GM23338 (cell line): Measurements from ENCODE around the gene ATF6. TPM values are rescaled to one million over a fixed set of nuclear protein-coding genes. Genes with fewer than 3 reads are reported as not detected.

Source experiments
- ATAC-seq: fragments of 200-7000 bp; cut with Tn5 transposase; 3 replicates; pipeline ENCODE4 v1.9.1; 2020
- DNase-seq: peaks from one replicate; pipeline ENCODE4 v3.0.0-alpha.2; 2015; ENCODE audit warnings: low spot score
- H2AFZ ChIP-seq: fragments of 200-600 bp; sonication (generic); 2 replicates; pipeline ENCODE4 v1.8.0; 2016; ENCODE audit warnings: antibody characterized with exemption, mild to moderate bottlenecking, moderate library complexity
- H3F3A ChIP-seq: fragments of 200-600 bp; sonication (generic); replicated peaks from 2 replicates; pipeline ENCODE4 v1.8.0; 2017; ENCODE audit warnings: antibody characterized with exemption, mixed run types, low read depth
- H3K27ac ChIP-seq: fragments of 200-600 bp; sonication (generic); 2 replicates; pipeline ENCODE4 v1.6.1; 2016; ENCODE audit warnings: low read depth
- H3K27me3 ChIP-seq: fragments of 200-600 bp; sonication (generic); 2 replicates; pipeline ENCODE4 v1.8.0; 2016; ENCODE audit warnings: mild to moderate bottlenecking, mixed run types, moderate library complexity; ENCODE audit not compliant: insufficient read depth
- H3K36me3 ChIP-seq: fragments of 200-600 bp; sonication (generic); 2 replicates; pipeline ENCODE4 v1.8.0; 2016; ENCODE audit warnings: mild to moderate bottlenecking; ENCODE audit not compliant: insufficient read depth
- H3K4me1 ChIP-seq: fragments of 200-600 bp; sonication (generic); 2 replicates; pipeline ENCODE4 v1.8.0; 2016; ENCODE audit warnings: mild to moderate bottlenecking, moderate library complexity; ENCODE audit not compliant: insufficient read depth
- H3K4me2 ChIP-seq: fragments of 200-600 bp; sonication (generic); 2 replicates; pipeline ENCODE4 v1.7.1; 2017; ENCODE audit warnings: mixed run types
- H3K4me3 ChIP-seq: fragments of 200-600 bp; sonication (generic); 2 replicates; pipeline ENCODE4 v1.6.1; 2016; ENCODE audit warnings: mixed run types
- H3K79me2 ChIP-seq: fragments of 200-600 bp; sonication (generic); replicated peaks from 2 replicates; pipeline ENCODE4 v1.8.0; 2017; ENCODE audit warnings: mild to moderate bottlenecking; ENCODE audit not compliant: insufficient read depth
- H3K9me2 ChIP-seq: fragments of 200-600 bp; sonication (generic); 2 replicates; pipeline ENCODE4 v1.8.0; 2017; ENCODE audit not compliant: insufficient read depth
- H4K20me1 ChIP-seq: fragments of 200-600 bp; sonication (generic); replicated peaks from 2 replicates; pipeline ENCODE4 v1.8.0; 2017; ENCODE audit warnings: mild to moderate bottlenecking; ENCODE audit not compliant: insufficient read depth
- H3K27ac Mint-ChIP-seq: 2 replicates; pipeline ENCODE4 v1.8.0; 2020; ENCODE audit warnings: inconsistent platforms, mild to moderate bottlenecking, moderate library complexity, mixed read lengths
- H3K27me3 Mint-ChIP-seq: 3 replicates; pipeline ENCODE4 v1.8.0; 2022; ENCODE audit warnings: low read depth, mild to moderate bottlenecking, moderate library complexity, mixed read lengths, inconsistent platforms; ENCODE audit not compliant: insufficient read depth, poor library complexity
- H3K36me3 Mint-ChIP-seq: 3 replicates; pipeline ENCODE4 v1.8.0; 2021; ENCODE audit warnings: low read depth, mild to moderate bottlenecking, inconsistent platforms, moderate library complexity, mixed read lengths
- H3K4me1 Mint-ChIP-seq: 3 replicates; pipeline ENCODE4 v1.8.0; 2020; ENCODE audit warnings: mild to moderate bottlenecking, inconsistent platforms, mixed read lengths
- H3K4me3 Mint-ChIP-seq: 3 replicates; pipeline ENCODE4 v1.8.0; 2021; ENCODE audit warnings: moderate library complexity, mild to moderate bottlenecking, inconsistent platforms, mixed read lengths
- H3K9me3 Mint-ChIP-seq: 3 replicates; pipeline ENCODE4 v1.8.0; 2020; ENCODE audit warnings: moderate library complexity, mild to moderate bottlenecking, inconsistent platforms, mixed read lengths
- EZH2 ChIP-seq: fragments of 200-600 bp; sonication (generic); IDR thresholded peaks from one replicate; pipeline ENCODE4 v1.8.0; 2017; ENCODE audit warnings: antibody characterized with exemption, mild to moderate bottlenecking, low read depth; ENCODE audit not compliant: unreplicated experiment
- EZH2phosphoT487 ChIP-seq: fragments of 200-600 bp; sonication (generic); IDR thresholded peaks from one replicate; pipeline ENCODE4 v1.8.1; 2018; ENCODE audit warnings: antibody characterized with exemption; ENCODE audit not compliant: unreplicated experiment
- JUNB ChIP-seq: IDR thresholded peaks from one replicate; pipeline ENCODE4 v1.6.1; 2016; ENCODE audit warnings: antibody characterized with exemption; ENCODE audit not compliant: unreplicated experiment
- NANOG ChIP-seq: IDR thresholded peaks from 2 replicates; pipeline ENCODE4 v1.6.1; 2016; ENCODE audit warnings: antibody characterized with exemption, borderline replicate concordance
- POLR2AphosphoS5 ChIP-seq: IDR thresholded peaks from 2 replicates; pipeline ENCODE4 v1.6.1; 2016; ENCODE audit warnings: antibody characterized with exemption, low read depth
- STAT1 ChIP-seq: IDR thresholded peaks from one replicate; pipeline ENCODE4 v1.6.1; 2016; ENCODE audit warnings: antibody characterized with exemption; ENCODE audit not compliant: unreplicated experiment
- ZNF114 ChIP-seq: fragments of 250-450 bp; sonication (Bioruptor Pico); IDR thresholded peaks from 2 replicates; pipeline ENCODE4 v1.5.0; 2020; ENCODE audit warnings: mild to moderate bottlenecking, moderate library complexity
- ZNF331 ChIP-seq: fragments of 250-450 bp; sonication (Bioruptor Pico); IDR thresholded peaks from 2 replicates; pipeline ENCODE4 v1.5.0; 2020; ENCODE audit warnings: low read depth, mild to moderate bottlenecking, moderate library complexity
- ZNF462 ChIP-seq: fragments of 250-450 bp; sonication (Bioruptor Pico); IDR thresholded peaks from 2 replicates; pipeline ENCODE4 v1.5.0; 2020; ENCODE audit warnings: mild to moderate bottlenecking, moderate library complexity
- polyA plus RNA-seq: library from polyadenylated mRNA; unstranded; fragments of >200 nt; fragmentation: Nextera tagmentation; extraction: Ambion mirVana; gene quantifications from 2 replicates; pipeline ENCODE4 v1.2.1, GENCODE V29; 2016
- total RNA-seq: library from RNA; depleted of rRNA; stranded (reverse); fragments of >200 nt; shearing (Covaris generic); gene quantifications from 2 replicates; pipeline ENCODE4 v1.2.3, GENCODE V29; 2014
- TF ChIP-seq, protein P1 (sequence below): IDR thresholded peaks from one replicate; pipeline ENCODE4 v1.6.1; 2018; ENCODE audit warnings: antibody characterized with exemption; ENCODE audit not compliant: unreplicated experiment

Gene ATF6
- total and polyA plus RNA-seq, 2 experiments from 2014 or later, result 5.0 to 13.5 TPM

- H3K4me2 ChIP-seq, result no peak overlapping the region
- no peak for TF ChIP-seq POLR2AphosphoS5
- no peak for TF ChIP-seq STAT1
- TF ChIP-seq EZH2, result no peak
- no peak for TF ChIP-seq ZNF114 (CRISPR knock-in tag)
- TF ChIP-seq JUNB, result no peak
- no peak for TF ChIP-seq ZNF331 (CRISPR knock-in tag)
- TF ChIP-seq, protein P1, sequence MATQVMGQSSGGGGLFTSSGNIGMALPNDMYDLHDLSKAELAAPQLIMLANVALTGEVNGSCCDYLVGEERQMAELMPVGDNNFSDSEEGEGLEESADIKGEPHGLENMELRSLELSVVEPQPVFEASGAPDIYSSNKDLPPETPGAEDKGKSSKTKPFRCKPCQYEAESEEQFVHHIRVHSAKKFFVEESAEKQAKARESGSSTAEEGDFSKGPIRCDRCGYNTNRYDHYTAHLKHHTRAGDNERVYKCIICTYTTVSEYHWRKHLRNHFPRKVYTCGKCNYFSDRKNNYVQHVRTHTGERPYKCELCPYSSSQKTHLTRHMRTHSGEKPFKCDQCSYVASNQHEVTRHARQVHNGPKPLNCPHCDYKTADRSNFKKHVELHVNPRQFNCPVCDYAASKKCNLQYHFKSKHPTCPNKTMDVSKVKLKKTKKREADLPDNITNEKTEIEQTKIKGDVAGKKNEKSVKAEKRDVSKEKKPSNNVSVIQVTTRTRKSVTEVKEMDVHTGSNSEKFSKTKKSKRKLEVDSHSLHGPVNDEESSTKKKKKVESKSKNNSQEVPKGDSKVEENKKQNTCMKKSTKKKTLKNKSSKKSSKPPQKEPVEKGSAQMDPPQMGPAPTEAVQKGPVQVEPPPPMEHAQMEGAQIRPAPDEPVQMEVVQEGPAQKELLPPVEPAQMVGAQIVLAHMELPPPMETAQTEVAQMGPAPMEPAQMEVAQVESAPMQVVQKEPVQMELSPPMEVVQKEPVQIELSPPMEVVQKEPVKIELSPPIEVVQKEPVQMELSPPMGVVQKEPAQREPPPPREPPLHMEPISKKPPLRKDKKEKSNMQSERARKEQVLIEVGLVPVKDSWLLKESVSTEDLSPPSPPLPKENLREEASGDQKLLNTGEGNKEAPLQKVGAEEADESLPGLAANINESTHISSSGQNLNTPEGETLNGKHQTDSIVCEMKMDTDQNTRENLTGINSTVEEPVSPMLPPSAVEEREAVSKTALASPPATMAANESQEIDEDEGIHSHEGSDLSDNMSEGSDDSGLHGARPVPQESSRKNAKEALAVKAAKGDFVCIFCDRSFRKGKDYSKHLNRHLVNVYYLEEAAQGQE, result no peak
- no peak for TF ChIP-seq EZH2phosphoT487
- no peak for TF ChIP-seq ZNF462
- no peak for TF ChIP-seq NANOG
- no peaks in the 10 kb centered on the region for H3K9me2 ChIP-seq
- no peak overlapping the region for H2AFZ ChIP-seq
- H3K79me2 ChIP-seq, result no peaks in the 10 kb centered on the region
- ATAC-seq (no peak), DNase-seq (no peak)
- Mint-ChIP-seq H3K4me3 (no peak overlapping the region), H3K9me3 (no peaks in the 10 kb centered on the region), H3K27me3 (no peaks in the 10 kb centered on the region), H3K27ac (no peak overlapping the region), H3K36me3 (peaks cover 3% of the 10 kb centered on the region; the same call in 2 of the 3 replicates), H3K4me1 (no peaks in the 10 kb centered on the region)
- H4K20me1 ChIP-seq, result no peaks in the 10 kb centered on the region
- H3K36me3 ChIP-seq, result no peaks in the 10 kb centered on the region
- no peaks in the 10 kb centered on the region for H3K27me3 ChIP-seq
- no peak overlapping the region for H3K27ac ChIP-seq
- no peaks in the 10 kb centered on the region for H3K4me1 ChIP-seq
- no peaks in the 10 kb centered on the region for H3F3A ChIP-seq
- no peak overlapping the region for H3K4me3 ChIP-seq
Measured at GRCh38 chr1:161790587-161791317, 24.6 kb downstream of the ATF6 start.
